Liver (tissue), 3 donors: Measurements from ENCODE around the gene SH3RF3.

Source experiments
- FOXA2 ChIP-seq: IDR thresholded peaks from 2 replicates; pipeline ENCODE4 v1.6.1; 2016; ENCODE audit warnings: antibody characterized with exemption
- HNF4G ChIP-seq: IDR thresholded peaks from 2 replicates; pipeline ENCODE4 v1.6.1; 2016; ENCODE audit warnings: antibody characterized with exemption
- JUND ChIP-seq, 2 donors: IDR thresholded peaks; 2 replicates each; pipeline ENCODE4 v1.6.1; 2016; ENCODE audit warnings: antibody characterized with exemption in 2 of 2
- RAD21 ChIP-seq, 2 donors: IDR thresholded peaks; 2 replicates each; pipeline ENCODE4 v1.6.1; 2016; ENCODE audit warnings: antibody characterized with exemption in 2 of 2, mild to moderate bottlenecking in 2 of 2
- TAF1 ChIP-seq: conservative IDR thresholded peaks from 2 replicates; pipeline ENCODE4 v1.6.1; 2016; ENCODE audit warnings: antibody characterized with exemption, mild to moderate bottlenecking
- YY1 ChIP-seq: IDR thresholded peaks from 2 replicates; pipeline ENCODE4 v1.6.1; 2016; ENCODE audit warnings: antibody characterized with exemption, mild to moderate bottlenecking
- TF ChIP-seq, protein P1 (sequence below): fragments of 150-350 bp; IDR thresholded peaks from 2 replicates; pipeline ENCODE4 v1.5.1; 2017; ENCODE audit warnings: improper control_type of control experiment, low read depth, low read length; ENCODE audit not compliant: missing input control
- TF ChIP-seq, protein P2 (sequence below): IDR thresholded peaks from 2 replicates; pipeline ENCODE4 v1.6.1; 2016; ENCODE audit warnings: antibody characterized with exemption
- TF ChIP-seq, protein P3 (sequence below): IDR thresholded peaks from 2 replicates; pipeline ENCODE4 v1.6.1; 2016; ENCODE audit warnings: antibody characterized with exemption, mild to moderate bottlenecking
- donor health status: healthy.
- donor health status: healthy.

DNA sequence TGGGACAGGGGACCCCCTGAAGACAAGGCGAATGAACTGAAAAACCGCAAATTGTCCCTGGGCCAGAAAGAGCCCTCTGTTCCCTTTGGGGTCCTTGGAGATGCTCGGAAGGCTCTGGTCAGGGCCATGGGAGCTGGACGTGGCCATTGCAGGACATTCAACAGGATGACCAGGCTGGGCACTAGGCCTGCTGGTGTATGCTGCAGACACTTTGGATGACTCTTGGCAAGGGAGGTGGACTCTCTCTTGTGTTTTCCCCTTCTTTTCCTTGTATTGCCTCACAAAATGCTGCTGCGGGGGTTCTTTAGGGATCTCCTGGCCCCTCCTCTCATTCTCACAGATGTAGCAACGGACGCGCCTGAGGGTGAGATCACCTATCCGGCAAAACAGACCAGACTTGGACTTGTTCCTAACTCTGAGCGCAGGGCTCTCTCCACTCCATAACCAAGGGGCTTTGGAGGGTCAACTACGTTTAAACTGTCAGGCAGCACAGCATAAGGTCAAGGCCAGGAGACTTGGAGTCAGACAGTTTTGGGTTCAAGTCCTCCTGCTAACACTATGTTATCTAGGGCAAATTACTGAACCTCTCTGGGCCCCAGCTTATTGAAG, 41.8 kb upstream of the SH3RF3 start:
- TF ChIP-seq, protein P1, sequence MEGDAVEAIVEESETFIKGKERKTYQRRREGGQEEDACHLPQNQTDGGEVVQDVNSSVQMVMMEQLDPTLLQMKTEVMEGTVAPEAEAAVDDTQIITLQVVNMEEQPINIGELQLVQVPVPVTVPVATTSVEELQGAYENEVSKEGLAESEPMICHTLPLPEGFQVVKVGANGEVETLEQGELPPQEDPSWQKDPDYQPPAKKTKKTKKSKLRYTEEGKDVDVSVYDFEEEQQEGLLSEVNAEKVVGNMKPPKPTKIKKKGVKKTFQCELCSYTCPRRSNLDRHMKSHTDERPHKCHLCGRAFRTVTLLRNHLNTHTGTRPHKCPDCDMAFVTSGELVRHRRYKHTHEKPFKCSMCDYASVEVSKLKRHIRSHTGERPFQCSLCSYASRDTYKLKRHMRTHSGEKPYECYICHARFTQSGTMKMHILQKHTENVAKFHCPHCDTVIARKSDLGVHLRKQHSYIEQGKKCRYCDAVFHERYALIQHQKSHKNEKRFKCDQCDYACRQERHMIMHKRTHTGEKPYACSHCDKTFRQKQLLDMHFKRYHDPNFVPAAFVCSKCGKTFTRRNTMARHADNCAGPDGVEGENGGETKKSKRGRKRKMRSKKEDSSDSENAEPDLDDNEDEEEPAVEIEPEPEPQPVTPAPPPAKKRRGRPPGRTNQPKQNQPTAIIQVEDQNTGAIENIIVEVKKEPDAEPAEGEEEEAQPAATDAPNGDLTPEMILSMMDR, result no peak
- TF ChIP-seq TAF1, result no peak
- no peak for TF ChIP-seq RAD21 (IDR thresholded peaks at IDR 0.05)
- no peak for TF ChIP-seq YY1
- no peak for TF ChIP-seq HNF4G
- TF ChIP-seq, protein P2, sequence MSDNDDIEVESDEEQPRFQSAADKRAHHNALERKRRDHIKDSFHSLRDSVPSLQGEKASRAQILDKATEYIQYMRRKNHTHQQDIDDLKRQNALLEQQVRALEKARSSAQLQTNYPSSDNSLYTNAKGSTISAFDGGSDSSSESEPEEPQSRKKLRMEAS, result no peak
- no peak for TF ChIP-seq JUND (IDR thresholded peaks at IDR 0.05)
- TF ChIP-seq, protein P3, sequence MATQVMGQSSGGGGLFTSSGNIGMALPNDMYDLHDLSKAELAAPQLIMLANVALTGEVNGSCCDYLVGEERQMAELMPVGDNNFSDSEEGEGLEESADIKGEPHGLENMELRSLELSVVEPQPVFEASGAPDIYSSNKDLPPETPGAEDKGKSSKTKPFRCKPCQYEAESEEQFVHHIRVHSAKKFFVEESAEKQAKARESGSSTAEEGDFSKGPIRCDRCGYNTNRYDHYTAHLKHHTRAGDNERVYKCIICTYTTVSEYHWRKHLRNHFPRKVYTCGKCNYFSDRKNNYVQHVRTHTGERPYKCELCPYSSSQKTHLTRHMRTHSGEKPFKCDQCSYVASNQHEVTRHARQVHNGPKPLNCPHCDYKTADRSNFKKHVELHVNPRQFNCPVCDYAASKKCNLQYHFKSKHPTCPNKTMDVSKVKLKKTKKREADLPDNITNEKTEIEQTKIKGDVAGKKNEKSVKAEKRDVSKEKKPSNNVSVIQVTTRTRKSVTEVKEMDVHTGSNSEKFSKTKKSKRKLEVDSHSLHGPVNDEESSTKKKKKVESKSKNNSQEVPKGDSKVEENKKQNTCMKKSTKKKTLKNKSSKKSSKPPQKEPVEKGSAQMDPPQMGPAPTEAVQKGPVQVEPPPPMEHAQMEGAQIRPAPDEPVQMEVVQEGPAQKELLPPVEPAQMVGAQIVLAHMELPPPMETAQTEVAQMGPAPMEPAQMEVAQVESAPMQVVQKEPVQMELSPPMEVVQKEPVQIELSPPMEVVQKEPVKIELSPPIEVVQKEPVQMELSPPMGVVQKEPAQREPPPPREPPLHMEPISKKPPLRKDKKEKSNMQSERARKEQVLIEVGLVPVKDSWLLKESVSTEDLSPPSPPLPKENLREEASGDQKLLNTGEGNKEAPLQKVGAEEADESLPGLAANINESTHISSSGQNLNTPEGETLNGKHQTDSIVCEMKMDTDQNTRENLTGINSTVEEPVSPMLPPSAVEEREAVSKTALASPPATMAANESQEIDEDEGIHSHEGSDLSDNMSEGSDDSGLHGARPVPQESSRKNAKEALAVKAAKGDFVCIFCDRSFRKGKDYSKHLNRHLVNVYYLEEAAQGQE, result no peak
- TF ChIP-seq FOXA2, result no peak
